K562 (cell line): ENCODE results near the gene CTSL. TPM values are rescaled to one million over a fixed set of nuclear protein-coding genes. Genes with fewer than 3 reads are reported as not detected.

Source experiments
- ATAC-seq: fragments of 200-7000 bp; cut with Tn5 transposase; 3 replicates; pipeline ENCODE4 v1.9.1; 2020; ENCODE audit warnings: moderate library complexity
- BruUV-seq: library from RNA; stranded (reverse); fragments of 400-500 nt; replicated peaks from 2 replicates; lab custom pipeline; 2021; lab: Mats Ljungman, UMichigan
- CTCF ChIA-PET: fragments of 300-600 bp; formaldehyde crosslinking; extraction: SDS; loops from one replicate; lab custom pipeline; 2021; ENCODE audit warnings: low intra/inter-chr PET ratio; lab: Yijun Ruan, JAX
- POLR2A ChIA-PET: fragments of 300-600, 350-650 bp; sonication (Branson Sonifier 250); formaldehyde crosslinking; extraction: SDS; loops from one replicate; lab custom pipeline; 2021; ENCODE audit warnings: antibody characterized with exemption, inconsistent platforms; lab: Yijun Ruan, JAX
- DNase-seq, 4 experiments: peaks; one replicate each; pipeline versions ENCODE4 v3.0.0 to v3.0.0-alpha.2; 2011 to 2018; ENCODE audit warnings: low spot score in 3 of 4, mixed read lengths in 3 of 4; ENCODE audit errors: extremely low read depth in 1 of 4
- FAIRE-seq: peaks from 2 replicates; lab custom pipeline; 2011; peaks lifted over from hg19 to GRCh38; lab: Jason Lieb, UNC
- H2AFZ ChIP-seq: 2 replicates; pipeline ENCODE4 v1.6.0; 2011; ENCODE audit warnings: low read depth, low read length, control low read depth, inconsistent platforms
- H3K27ac ChIP-seq: fragments of 200-600 bp; 3 replicates; pipeline ENCODE4 v1.8.0; 2011; ENCODE audit warnings: low read depth, mild to moderate bottlenecking, control low read depth, inconsistent platforms, low read length, moderate library complexity, mixed read lengths; ENCODE audit errors: extremely low read depth
- H3K27me3 ChIP-seq, 2 experiments: fragments of 300-600 bp in 1 of 2; 2 replicates in 1 of 2; 3 replicates in 1 of 2; pipeline versions ENCODE4 v1.6.0 to v1.8.0; 2011; ENCODE audit warnings: inconsistent platforms in 2 of 2, low read length in 2 of 2, mild to moderate bottlenecking in 1 of 2, mixed read lengths in 1 of 2, moderate library complexity in 1 of 2; ENCODE audit not compliant: control insufficient read depth in 2 of 2, insufficient read depth in 2 of 2
- H3K36me3 ChIP-seq: fragments of 300-600 bp; 3 replicates; pipeline ENCODE4 v1.8.0; 2011; ENCODE audit warnings: mild to moderate bottlenecking, low read length, inconsistent platforms; ENCODE audit not compliant: control insufficient read depth, insufficient read depth
- H3K4me1 ChIP-seq, 2 experiments: fragments of 200-600 bp in 1 of 2; replicated peaks in 1 of 2; 2 replicates in 1 of 2; 3 replicates in 1 of 2; pipeline versions ENCODE4 v1.5.1 to v1.8.0; 2011; ENCODE audit warnings: inconsistent platforms in 2 of 2, low read length in 2 of 2, mild to moderate bottlenecking in 1 of 2, mixed read lengths in 1 of 2, moderate library complexity in 1 of 2; ENCODE audit not compliant: control insufficient read depth in 2 of 2, insufficient read depth in 2 of 2
- H3K4me2 ChIP-seq: 2 replicates; pipeline ENCODE4 v1.6.1; 2011; ENCODE audit warnings: low read length, control low read depth, inconsistent platforms, mixed read lengths; ENCODE audit not compliant: insufficient read depth
- H3K4me3 ChIP-seq: fragments of 200-600 bp; sonication (generic), shearing (Covaris generic); 2 replicates; pipeline ENCODE4 v1.5.1; 2016; ENCODE audit warnings: control low read depth, inconsistent platforms
- H3K79me2 ChIP-seq: fragments of 200-600 bp; 3 replicates; pipeline ENCODE4 v1.8.0; 2011; ENCODE audit warnings: low read length, inconsistent platforms; ENCODE audit not compliant: control insufficient read depth, insufficient read depth
- H3K9ac ChIP-seq, 2 experiments: 2 replicates each; pipeline versions ENCODE4 v1.6.0 to v1.6.1; 2011; ENCODE audit warnings: low read depth in 2 of 2, low read length in 2 of 2, control low read depth in 1 of 2, inconsistent platforms in 1 of 2, mild to moderate bottlenecking in 1 of 2, mixed read lengths in 1 of 2; ENCODE audit not compliant: insufficient read depth in 1 of 2
- H3K9me1 ChIP-seq: one replicate; pipeline ENCODE4 v1.6.0; 2011; ENCODE audit warnings: inconsistent platforms, mild to moderate bottlenecking, low read length, moderate library complexity; ENCODE audit not compliant: control insufficient read depth, insufficient read depth
- H3K9me3 ChIP-seq: replicated peaks from 2 replicates; pipeline ENCODE4 v1.5.1; 2011; ENCODE audit warnings: low read depth, low read length, inconsistent platforms; ENCODE audit not compliant: control insufficient read depth, insufficient read depth
- H4K20me1 ChIP-seq: replicated peaks from 2 replicates; pipeline ENCODE4 v1.6.1; 2011; ENCODE audit warnings: low read length, inconsistent platforms, mixed read lengths; ENCODE audit not compliant: control insufficient read depth, insufficient read depth
- BRD9 ChIP-seq: fragments of 450-650 bp; IDR thresholded peaks from 2 replicates; pipeline ENCODE4 v1.6.1; 2018; ENCODE audit warnings: low read depth; ENCODE audit not compliant: partially characterized antibody
- C11orf30 ChIP-seq: fragments of 450-650 bp; IDR thresholded peaks from 2 replicates; pipeline ENCODE4 v1.6.1; 2016; ENCODE audit warnings: low read depth, mild to moderate bottlenecking
- GATAD2A ChIP-seq: fragments of 450-650 bp; IDR thresholded peaks from 2 replicates; pipeline ENCODE4 v1.6.1; 2017
- HDAC8 ChIP-seq: fragments of 450-650 bp; IDR thresholded peaks from 2 replicates; pipeline ENCODE4 v1.6.1; 2016; ENCODE audit warnings: mild to moderate bottlenecking, missing genetic modification characterization, moderate library complexity, missing compliant biosample characterization
- KLF6 ChIP-seq: fragments of 250-450 bp; sonication (Bioruptor Pico); IDR thresholded peaks from 2 replicates; pipeline ENCODE4 v1.4.0; 2020; ENCODE audit warnings: mild to moderate bottlenecking, moderate library complexity, borderline replicate concordance
- LCOR ChIP-seq: sonication (generic); formaldehyde crosslinking; IDR thresholded peaks from 2 replicates; pipeline ENCODE4 v1.8.0; 2022; ENCODE audit warnings: mild to moderate bottlenecking, missing genetic modification reagents
- MAFF ChIP-seq: IDR thresholded peaks from 2 replicates; pipeline ENCODE4 v1.6.1; 2012; ENCODE audit warnings: low read length, improper control_type of control experiment
- MAFK ChIP-seq: IDR thresholded peaks from 2 replicates; pipeline ENCODE4 v1.6.1; 2011; ENCODE audit warnings: low read length, improper control_type of control experiment
- MCM3 ChIP-seq: fragments of 450-650 bp; IDR thresholded peaks from 2 replicates; pipeline ENCODE4 v1.6.1; 2016
- SNIP1 ChIP-seq: fragments of 450-650 bp; IDR thresholded peaks from 2 replicates; pipeline ENCODE4 v1.7.1; 2017; ENCODE audit warnings: low read depth, mild to moderate bottlenecking
- SREBF2 ChIP-seq: sonication (generic); formaldehyde crosslinking; IDR thresholded peaks from 2 replicates; pipeline ENCODE4 v1.4.0; 2020; ENCODE audit warnings: mild to moderate bottlenecking, missing genetic modification reagents
- ZNF212 ChIP-seq: fragments of 450-650 bp; formaldehyde crosslinking; IDR thresholded peaks from 2 replicates; pipeline ENCODE4 v1.4.0; 2020; ENCODE audit warnings: mild to moderate bottlenecking
- ZNF316 ChIP-seq: fragments of 450-650 bp; IDR thresholded peaks from 2 replicates; pipeline ENCODE4 v1.6.1; 2016
- ZNF644 ChIP-seq: fragments of 200-800 bp; sonication (Bioruptor generic); IDR thresholded peaks from 2 replicates; pipeline ENCODE4 v1.6.1; 2016; ENCODE audit warnings: low read depth, missing genetic modification characterization, missing compliant biosample characterization
- WGBS: fragments of 100-300 bp; shearing (Covaris generic); methylation state at CpG from one replicate; pipeline ENCODE4 v1.1.6; 2016; ENCODE audit warnings: low coverage, mixed read lengths; ENCODE audit not compliant: insufficient coverage; ENCODE audit errors: missing lambda C conversion rate; 5-methylcytosine and 5-hydroxymethylcytosine counted together
- in situ Hi-C: fragments of 300-500 bp; cut with MboI; formaldehyde crosslinking; loops from 4 replicates; pipeline ENCODE4 v1.15.0; 2018; ENCODE audit warnings: inconsistent platforms, mixed read lengths
- intact Hi-C: fragments of 100-400 bp; cut with micrococcal nuclease; formaldehyde crosslinking; loops from 2 replicates; pipeline ENCODE4 v1.14.2; 2022
- polyA plus RNA-seq, 8 experiments: library from polyadenylated mRNA; depleted of rRNA in 4 of 8; stranded (reverse) in 5 of 8; unstranded in 3 of 8; fragments of >200 nt; fragmentation: Nextera tagmentation in 2 of 8; fragmentation: Illumina TruSeq in 1 of 8; extraction: Ambion mirVana in 2 of 8; extraction: Trizol in 1 of 8; gene quantifications; 2 replicates each; pipeline versions ENCODE4 v1.2.1 to v1.2.3, GENCODE V29; 2011 to 2014; ENCODE audit warnings: inconsistent platforms in 1 of 8, missing spikeins in 1 of 8
- total RNA-seq, 7 experiments: library from RNA; depleted of rRNA in 6 of 7; stranded (reverse); fragments of >200 nt in 6 of 7; fragmentation: Illumina TruSeq in 2 of 7; extraction: Trizol in 2 of 7; gene quantifications; 2 replicates each; pipeline versions ENCODE4 v1.2.1 to v1.2.3, GENCODE V29; 2011 to 2021; ENCODE audit warnings: low replicate concordance in 1 of 7
- TF ChIP-seq, protein P1 (sequence below): fragments of 450-650 bp; IDR thresholded peaks from 2 replicates; pipeline ENCODE4 v1.6.1; 2017; ENCODE audit warnings: antibody characterized with exemption

Gene CTSL
- total and polyA plus RNA-seq, 9 of the 15 experiments (the other 6 are each of a cell fraction or from before 2014, with no cell fraction given) = 55.9 to 165 (median 93.7) TPM

GRCh38 chr9:87676976-87677775, 48.7 kb upstream of the CTSL start (continued):
- no peak for TF ChIP-seq KLF6 (CRISPR knock-in tag)
- no peak for TF ChIP-seq SREBF2 (CRISPR knock-in tag)
- TF ChIP-seq LCOR (CRISPR knock-in tag) = no peak
- no peak for TF ChIP-seq GATAD2A
- TF ChIP-seq MCM3 = no peak
- TF ChIP-seq BRD9 = no peak
- TF ChIP-seq HDAC8 (tag) = no peak
- no peak for TF ChIP-seq ZNF644 (tag)

GRCh38 chr9:87677776-87678587, 47.9 kb upstream of the CTSL start:
- DNase-seq (no peak), FAIRE-seq (no peak), ATAC-seq (no peak)
- peaks cover 7% of the 10 kb centered on the region; the same call in 1 of the 3 replicates for H3K36me3 ChIP-seq
- no peak overlapping the region for H2AFZ ChIP-seq
- ChIA-PET CTCF (interaction anchor here (1.8 kb wide), 1 partner anchor 135 kb away, joined by 7 read pairs; no protein-coding TSS in a partner anchor), POLR2A (no interaction called here)
- no peaks in the 10 kb centered on the region for H3K27me3 ChIP-seq
- no peak overlapping the region for H3K4me3 ChIP-seq
- peaks cover 2% of the 10 kb centered on the region for H3K9me1 ChIP-seq
- intact Hi-C loops (loop anchor here (1.0 kb wide), 1 partner anchor 135 kb away; no protein-coding TSS in a partner anchor), in situ Hi-C loops (loop anchor here (5.0 to 25.0 kb wide), 3 partner anchors 134 to 634 kb away; no protein-coding TSS in a partner anchor)
- H3K27ac ChIP-seq = no peak overlapping the region
- TF ChIP-seq MAFF (peak; percentile 39; the same call in 1 of the 2 replicates), ZNF316 (peak; percentile 74; the same call in 1 of the 2 replicates), ZNF212 (CRISPR knock-in tag) (no peak), MAFK (peak; percentile 12; the same call in 1 of the 2 replicates), C11orf30 (peak; percentile 63), SNIP1 (no peak)
- TF ChIP-seq, protein P1, sequence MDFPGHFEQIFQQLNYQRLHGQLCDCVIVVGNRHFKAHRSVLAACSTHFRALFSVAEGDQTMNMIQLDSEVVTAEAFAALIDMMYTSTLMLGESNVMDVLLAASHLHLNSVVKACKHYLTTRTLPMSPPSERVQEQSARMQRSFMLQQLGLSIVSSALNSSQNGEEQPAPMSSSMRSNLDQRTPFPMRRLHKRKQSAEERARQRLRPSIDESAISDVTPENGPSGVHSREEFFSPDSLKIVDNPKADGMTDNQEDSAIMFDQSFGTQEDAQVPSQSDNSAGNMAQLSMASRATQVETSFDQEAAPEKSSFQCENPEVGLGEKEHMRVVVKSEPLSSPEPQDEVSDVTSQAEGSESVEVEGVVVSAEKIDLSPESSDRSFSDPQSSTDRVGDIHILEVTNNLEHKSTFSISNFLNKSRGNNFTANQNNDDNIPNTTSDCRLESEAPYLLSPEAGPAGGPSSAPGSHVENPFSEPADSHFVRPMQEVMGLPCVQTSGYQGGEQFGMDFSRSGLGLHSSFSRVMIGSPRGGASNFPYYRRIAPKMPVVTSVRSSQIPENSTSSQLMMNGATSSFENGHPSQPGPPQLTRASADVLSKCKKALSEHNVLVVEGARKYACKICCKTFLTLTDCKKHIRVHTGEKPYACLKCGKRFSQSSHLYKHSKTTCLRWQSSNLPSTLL = no peak
- H3K4me2 ChIP-seq = no peak overlapping the region
- no TSS peak for BruUV-seq
- no peaks in the 10 kb centered on the region for H4K20me1 ChIP-seq
- H3K79me2 ChIP-seq = no peaks in the 10 kb centered on the region
- H3K4me1 ChIP-seq = peaks cover 13 to 15% of the 10 kb centered on the region in 2 experiments; a peak in 4 of 5 replicates
- no peak overlapping the region for H3K9ac ChIP-seq
- WGBS = 66% methylated on average over 13 of the region's 17 CpGs
- no peaks in the 10 kb centered on the region for H3K9me3 ChIP-seq
